Measurements from ENCODE around the gene FAM13A. TPM values are rescaled to one million over a fixed set of nuclear protein-coding genes. Genes with fewer than 3 reads are reported as not detected.

The FAM13A gene
- total and polyA plus RNA-seq, 9 of the 15 experiments (the other 6 are each of a cell fraction or from before 2014, with no cell fraction given), result 11.3 to 23.3 (median 14.7) TPM

DNA sequence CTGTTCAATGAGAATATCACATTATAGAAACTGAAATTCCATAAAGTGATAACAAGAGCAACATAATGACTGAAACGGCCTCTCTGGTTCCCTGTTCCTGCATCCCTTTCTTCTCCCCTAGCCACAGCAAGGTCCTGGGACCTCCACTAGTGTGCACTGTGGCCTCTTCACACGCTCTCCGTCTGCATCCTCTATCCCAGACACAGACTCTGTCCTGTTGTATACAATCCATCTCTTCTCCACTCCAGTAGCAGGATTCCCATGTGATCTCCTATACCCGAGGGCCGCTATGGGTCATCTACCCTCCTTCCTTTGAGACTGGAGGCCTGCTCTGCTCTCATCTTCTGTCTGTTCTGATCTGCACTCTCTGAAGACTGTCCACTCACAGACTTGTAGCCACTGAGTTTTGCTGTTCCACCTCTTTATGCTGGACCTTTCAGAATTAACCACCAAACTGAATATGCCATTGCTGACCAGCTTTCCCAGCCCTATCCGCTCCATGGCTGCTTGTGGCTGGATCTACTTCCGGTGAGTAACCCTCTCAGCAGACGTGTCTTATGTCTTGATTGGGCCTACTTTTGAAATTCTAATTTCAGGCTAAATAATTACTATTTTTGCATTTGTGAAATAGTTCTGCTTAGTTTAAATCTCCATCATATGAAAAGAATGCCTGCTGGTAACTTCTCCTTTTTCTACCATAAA, 254.2 kb downstream of the FAM13A start:
- no peak overlapping the region for H3K27ac ChIP-seq (ENCODE audit: extremely low read depth, low read depth, low read length)
- no peaks in the 10 kb centered on the region for H3K9me3 ChIP-seq (replicated peaks; ENCODE audit: control insufficient read depth, insufficient read depth, low read depth, low read length)
- ATAC-seq (peak; percentile 48; the same call in 1 of the 3 replicates), DNase-seq (ENCODE audit: extremely low read depth in 1 of 4, low spot score in 3 of 4) (no peak), FAIRE-seq (no peak)
- no peak overlapping the region for H3K9ac ChIP-seq (ENCODE audit: insufficient read depth in 1 of 2, low read depth in 2 of 2, low read length in 2 of 2)
- no peaks in the 10 kb centered on the region; the same call in 2 of the 3 replicates for H3K36me3 ChIP-seq (ENCODE audit: control insufficient read depth, insufficient read depth, low read length)
- intact Hi-C loops (cut with micrococcal nuclease) (no loop called here), in situ Hi-C loops (cut with MboI) (loop anchor here (25.0 kb wide), 1 partner anchor 265 kb away; no protein-coding TSS in a partner anchor)
- 78% methylated on average over 8 of the region's 8 CpGs for WGBS (ENCODE audit: insufficient coverage, low coverage, missing lambda C conversion rate)
- TF ChIP-seq COPS2 (conservative IDR thresholded peaks at IDR 0.05) (no peak), NFRKB (IDR thresholded peaks at IDR 0.05; ENCODE audit: low read depth) (no peak), KLF16 (IDR thresholded peaks at IDR 0.05) (no peak), NR4A1 (CRISPR knock-in tag; IDR thresholded peaks at IDR 0.05) (no peak), NR4A1 (tag; IDR thresholded peaks at IDR 0.05) (no peak), TSC22D4 (tag; IDR thresholded peaks at IDR 0.05) (no peak), RAD51 (IDR thresholded peaks at IDR 0.05; ENCODE audit: borderline replicate concordance, low read depth) (no peak), POLR2A (conservative IDR thresholded peaks at IDR 0.05) (no peak), ZNF124 (CRISPR knock-in tag; IDR thresholded peaks at IDR 0.05) (no peak), MCM7 (IDR thresholded peaks at IDR 0.05) (no peak), HLTF (IDR thresholded peaks at IDR 0.05) (no peak), FOXA1 (IDR thresholded peaks at IDR 0.05; ENCODE audit: borderline replicate concordance) (no peak)
- POLR2A ChIA-PET, result no interaction called here
- no peak overlapping the region for H3K4me2 ChIP-seq (ENCODE audit: insufficient read depth, low read length)
- H2AFZ ChIP-seq (ENCODE audit: low read depth, low read length), result no peak overlapping the region
- H3K27me3 ChIP-seq (ENCODE audit: control insufficient read depth in 2 of 2, insufficient read depth in 2 of 2, low read length in 2 of 2), result no peaks in the 10 kb centered on the region
- CTCF ChIA-PET (ENCODE audit: low intra/inter-chr PET ratio), result no interaction called here
- no peak overlapping the region for H3K4me3 ChIP-seq
- no peaks in the 10 kb centered on the region for H3K9me1 ChIP-seq (ENCODE audit: control insufficient read depth, insufficient read depth, low read length)
- no peaks in the 10 kb centered on the region for H3K4me1 ChIP-seq (replicated peaks in 1 of 2; ENCODE audit: control insufficient read depth in 2 of 2, insufficient read depth in 2 of 2, low read length in 2 of 2)
- H4K20me1 ChIP-seq (replicated peaks; ENCODE audit: control insufficient read depth, insufficient read depth, low read length), result no peaks in the 10 kb centered on the region
- BruUV-seq (replicated peaks), result no TSS peak
- H3K79me2 ChIP-seq (ENCODE audit: control insufficient read depth, insufficient read depth, low read length), result peaks cover 5% of the 10 kb centered on the region; the same call in 2 of the 3 replicates

All from K562 (cell line).